Thyroid gland (tissue), 4 donors: Measurements from ENCODE around the gene PHB1. TPM values are rescaled to one million over a fixed set of nuclear protein-coding genes. Genes with fewer than 3 reads are reported as not detected.

Experiments
- DNase-seq, 2 donors: peaks; one replicate each; pipeline ENCODE4 v3.0.0-alpha.2; 2019
- H3K27ac ChIP-seq, 3 donors: fragments of 200-600 bp; sonication (generic); 1 replicate in 2 of 3; 2 replicates in 1 of 3; pipeline ENCODE4 v1.5.1; 2016 to 2019; ENCODE audit warnings: mild to moderate bottlenecking in 1 of 3, moderate library complexity in 1 of 3
- H3K27me3 ChIP-seq: fragments of 200-600 bp; sonication (generic); one replicate; pipeline ENCODE4 v1.5.1; 2019
- H3K36me3 ChIP-seq, 2 donors: fragments of 200-600 bp; sonication (generic); one replicate each; pipeline ENCODE4 v1.5.1; 2016 to 2019
- H3K4me1 ChIP-seq, 2 donors: fragments of 200-600 bp; sonication (generic); one replicate each; pipeline ENCODE4 v1.5.1; 2017 to 2019
- H3K4me3 ChIP-seq, 3 donors: fragments of 200-600 bp; sonication (generic); replicated peaks in 1 of 3; 1 replicate in 2 of 3; 2 replicates in 1 of 3; pipeline ENCODE4 v1.5.1; 2016; ENCODE audit warnings: mild to moderate bottlenecking in 1 of 3
- H3K9me3 ChIP-seq: fragments of 200-600 bp; sonication (generic); one replicate; pipeline ENCODE4 v1.5.1; 2017
- CTCF ChIP-seq, 6 experiments: fragments of 200-600 bp in 3 of 6; fragments of 450-650 bp in 3 of 6; sonication (generic) in 3 of 6; IDR thresholded peaks; one replicate each; pipeline ENCODE4 v1.5.1; 2016 to 2019; ENCODE audit warnings: antibody characterized with exemption in 6 of 6, mild to moderate bottlenecking in 2 of 6, inconsistent platforms in 1 of 6, moderate library complexity in 1 of 6
- POLR2A ChIP-seq, 2 donors: fragments of 450-650 bp; IDR thresholded peaks; one replicate each; pipeline ENCODE4 v1.6.1; 2017; ENCODE audit warnings: antibody characterized with exemption in 2 of 2, mild to moderate bottlenecking in 2 of 2, moderate library complexity in 1 of 2
- WGBS, 2 donors: methylation state at CpG; one replicate each; pipeline ENCODE4 v1.1.5; 2017; 5-methylcytosine and 5-hydroxymethylcytosine counted together
- intact Hi-C: fragments of 100-400 bp; cut with DNase I; formaldehyde crosslinking; loops from one replicate; pipeline ENCODE4 v1.15.1; 2023
- total RNA-seq, 4 donors: library from RNA; depleted of rRNA; stranded (reverse); fragments of >200 nt; gene quantifications; one replicate each; pipeline ENCODE4 v1.2.3, GENCODE V29; 2016

Gene PHB1
- total RNA-seq, 4 donors from 2014 or later: 77.5 to 129 (median 103) TPM

GRCh38 chr17:49452661-49453060 is 38.0 kb upstream of the PHB1 start:
- H3K4me3 ChIP-seq: no peak overlapping the region
- no peak for TF ChIP-seq POLR2A (IDR thresholded peaks at IDR 0.05)
- TF ChIP-seq CTCF (IDR thresholded peaks at IDR 0.05): no peak
- intact Hi-C loops: no loop called here
- DNase-seq: no peak
- H3K4me1 ChIP-seq: no peaks in the 10 kb centered on the region
- H3K27me3 ChIP-seq: no peaks in the 10 kb centered on the region
- H3K36me3 ChIP-seq: no peaks in the 10 kb centered on the region
- 92 to 93% methylated on average over 5 of the region's 5 CpGs for WGBS, 2 donors
- H3K27ac ChIP-seq: no peak overlapping the region
- H3K9me3 ChIP-seq: no peaks in the 10 kb centered on the region

GRCh38 chr17:49452201-49452600 is 37.5 kb upstream of the PHB1 start:
- Histone ChIP-seq H3K4me3 (no peak overlapping the region), H3K27me3 (no peaks in the 10 kb centered on the region), H3K9me3 (no peaks in the 10 kb centered on the region), H3K4me1 (no peaks in the 10 kb centered on the region), H3K36me3 (no peaks in the 10 kb centered on the region), H3K27ac (no peak overlapping the region)
- WGBS, 2 donors: 40 to 54% methylated on average over 5 of the region's 5 CpGs
- TF ChIP-seq CTCF (IDR thresholded peaks at IDR 0.05) (no peak), POLR2A (IDR thresholded peaks at IDR 0.05) (no peak)
- intact Hi-C loops: no loop called here
- DNase-seq: no peak

- WGBS, 2 donors: 64 to 67% methylated on average over 3 of the region's 3 CpGs
- no peaks in the 10 kb centered on the region for H3K9me3 ChIP-seq
- H3K36me3 ChIP-seq: no peaks in the 10 kb centered on the region
- TF ChIP-seq POLR2A (IDR thresholded peaks at IDR 0.05): no peak
- TF ChIP-seq CTCF (IDR thresholded peaks at IDR 0.05): no peak
- DNase-seq: no peak
- no peak overlapping the region for H3K27ac ChIP-seq
- intact Hi-C loops: no loop called here
- H3K27me3 ChIP-seq: no peaks in the 10 kb centered on the region
- H3K4me3 ChIP-seq: no peak overlapping the region
- no peaks in the 10 kb centered on the region for H3K4me1 ChIP-seq
Measured at GRCh38 chr17:49450735-49451134, 36.1 kb upstream of the PHB1 start.

GRCh38 chr17:49450181-49450580 is 35.5 kb upstream of the PHB1 start:
- H3K4me1 ChIP-seq: no peaks in the 10 kb centered on the region
- no peak overlapping the region for H3K27ac ChIP-seq
- no peaks in the 10 kb centered on the region for H3K27me3 ChIP-seq
- 79 to 80% methylated on average over 4 of the region's 4 CpGs for WGBS, 2 donors
- H3K4me3 ChIP-seq: no peak overlapping the region
- no peaks in the 10 kb centered on the region for H3K36me3 ChIP-seq
- H3K9me3 ChIP-seq: no peaks in the 10 kb centered on the region
- TF ChIP-seq CTCF (IDR thresholded peaks at IDR 0.05) (no peak), POLR2A (IDR thresholded peaks at IDR 0.05) (no peak)
- intact Hi-C loops: no loop called here
- no peak for DNase-seq

- no peaks in the 10 kb centered on the region for H3K9me3 ChIP-seq
- intact Hi-C loops: no loop called here
- DNase-seq: no peak
- H3K4me1 ChIP-seq: no peaks in the 10 kb centered on the region
- WGBS, 2 donors: 85 to 87% methylated on average over 9 of the region's 9 CpGs
- no peak overlapping the region for H3K27ac ChIP-seq
- H3K36me3 ChIP-seq: no peaks in the 10 kb centered on the region
- no peak overlapping the region for H3K4me3 ChIP-seq
- TF ChIP-seq CTCF (IDR thresholded peaks at IDR 0.05): no peak
- no peak for TF ChIP-seq POLR2A (IDR thresholded peaks at IDR 0.05)
- no peaks in the 10 kb centered on the region for H3K27me3 ChIP-seq
Measured at GRCh38 chr17:49447628-49448302, 33.1 kb upstream of the PHB1 start.
